GM18526 (cell line): Measurements from ENCODE around the gene CALML6.

Experiments
- POLR2A ChIP-seq: IDR thresholded peaks from 3 replicates; pipeline ENCODE4 v1.6.1; 2011; ENCODE audit not compliant: insufficient read length; ENCODE audit errors: extremely low read depth

The CALML6 gene

DNA sequence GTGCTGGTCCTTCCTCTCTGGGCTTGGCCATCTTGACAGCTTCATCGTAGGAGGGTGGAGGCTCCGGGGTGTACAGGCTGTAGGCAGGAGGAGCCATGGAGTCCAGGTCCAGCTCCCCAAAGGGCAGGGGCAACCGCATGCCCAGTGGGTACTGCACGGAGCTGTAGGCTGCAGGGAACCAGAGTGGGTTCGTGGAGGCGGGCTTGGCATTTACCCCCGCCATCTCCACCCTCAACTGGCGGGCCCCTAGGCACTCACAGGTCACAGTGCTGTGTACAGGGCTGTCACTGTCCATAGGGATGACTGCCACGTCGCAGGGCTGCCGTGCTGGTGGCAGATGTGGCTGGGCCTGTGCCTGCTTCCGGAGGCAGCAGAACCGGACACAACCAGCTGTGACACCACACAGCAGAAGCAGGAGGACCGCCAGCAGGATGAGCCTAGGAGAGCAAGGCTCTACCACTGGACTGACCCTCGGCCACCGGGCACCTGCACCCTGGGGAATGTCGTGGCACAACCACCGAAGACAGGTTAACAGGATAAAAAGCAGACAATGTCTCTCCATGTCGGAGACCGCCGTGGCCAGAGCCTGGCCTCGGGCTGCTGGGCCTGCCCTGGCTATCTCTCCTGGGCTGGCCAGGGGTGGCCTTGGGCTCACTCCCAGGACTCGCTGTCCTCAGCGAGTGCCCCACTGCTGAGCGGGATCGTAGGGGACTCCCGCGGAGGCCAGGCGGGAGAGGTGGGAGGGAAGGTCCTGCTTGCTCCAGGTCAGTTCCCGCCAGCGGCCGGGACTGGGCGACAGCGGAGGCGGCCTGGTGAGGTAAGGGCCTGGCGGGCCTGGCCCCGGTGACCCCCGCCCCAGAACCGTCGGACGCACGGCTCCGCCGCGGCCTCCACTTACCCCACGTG is 3.2 kb downstream of the CALML6 start:
- TF ChIP-seq POLR2A, result no peak

GRCh38 chr1:1918901-1919303 is 3.8 kb downstream of the CALML6 start, which contains the start of gene TMEM52:
TMEM52 (minus strand) TSS chr1:1919279; CDS start chr1:1919265, 14 bp downstream.
- TF ChIP-seq POLR2A, result no peak

DNA sequence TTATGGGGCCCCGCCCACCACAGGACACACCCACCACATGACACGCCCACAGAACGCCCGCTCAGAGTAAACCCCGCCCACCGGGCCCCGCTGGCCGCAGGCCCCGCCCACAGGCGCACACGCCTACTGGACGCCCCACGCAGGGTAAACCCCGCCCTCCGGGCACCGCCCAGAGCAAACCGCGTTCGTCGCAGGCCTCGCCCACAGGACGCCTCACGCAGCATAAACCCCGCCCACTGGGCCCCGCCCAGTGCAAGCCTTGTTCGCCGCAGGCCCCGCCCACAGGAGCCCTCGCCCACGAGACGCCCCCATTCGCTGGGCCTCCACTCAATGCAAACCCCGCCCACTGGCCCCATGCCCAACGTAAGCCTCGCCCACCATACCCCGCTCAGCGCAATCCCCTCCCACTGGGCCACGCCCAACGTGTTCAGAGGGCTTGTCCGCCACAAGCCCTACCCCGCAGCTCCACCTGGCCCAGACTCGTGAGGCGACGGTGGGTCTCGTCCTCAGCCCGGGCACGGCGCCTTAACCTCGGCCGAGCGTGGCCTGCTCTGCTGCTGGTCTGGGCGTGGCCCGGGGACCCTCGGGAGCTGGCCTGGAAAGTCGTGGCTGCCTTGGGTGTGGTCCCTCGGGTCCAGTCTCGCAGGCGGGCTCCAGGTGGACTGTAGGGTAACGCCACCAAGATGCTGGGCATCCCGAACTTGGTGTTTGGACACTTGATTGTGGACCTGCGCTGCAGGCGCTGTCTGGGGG is 4.4 kb downstream of the CALML6 start:
- no peak for TF ChIP-seq POLR2A

DNA sequence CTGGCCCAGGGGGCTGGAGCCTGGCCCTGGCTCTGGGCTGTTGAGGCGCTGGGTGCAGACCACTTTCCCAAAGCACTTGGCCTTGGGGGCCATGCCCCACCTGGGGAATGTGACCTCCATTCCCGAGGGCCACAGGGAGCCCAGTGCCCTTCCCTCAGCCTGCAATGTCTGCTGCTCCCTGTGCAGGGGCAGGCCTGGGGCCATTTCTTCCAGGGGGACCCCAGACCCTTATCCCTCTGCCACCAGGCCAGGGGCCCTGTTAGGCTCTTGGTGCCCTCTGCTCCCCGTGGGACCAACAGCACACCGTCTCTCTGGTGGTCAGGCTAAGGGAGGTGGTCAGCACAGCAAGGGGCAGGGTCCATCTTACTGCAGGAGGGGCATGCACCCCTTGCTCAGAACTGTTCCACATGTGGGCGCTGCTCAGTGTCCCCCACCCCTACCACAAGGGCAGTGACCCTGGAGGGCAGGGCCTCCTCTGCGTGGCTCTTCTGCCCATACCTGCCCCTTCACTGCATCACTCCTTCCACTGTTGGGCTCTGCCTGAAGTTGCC is 5.1 kb downstream of the CALML6 start:
- no peak for TF ChIP-seq POLR2A

- no peak for TF ChIP-seq POLR2A
Observed at GRCh38 chr1:1920608-1921458, 5.8 kb downstream of the CALML6 start.

DNA sequence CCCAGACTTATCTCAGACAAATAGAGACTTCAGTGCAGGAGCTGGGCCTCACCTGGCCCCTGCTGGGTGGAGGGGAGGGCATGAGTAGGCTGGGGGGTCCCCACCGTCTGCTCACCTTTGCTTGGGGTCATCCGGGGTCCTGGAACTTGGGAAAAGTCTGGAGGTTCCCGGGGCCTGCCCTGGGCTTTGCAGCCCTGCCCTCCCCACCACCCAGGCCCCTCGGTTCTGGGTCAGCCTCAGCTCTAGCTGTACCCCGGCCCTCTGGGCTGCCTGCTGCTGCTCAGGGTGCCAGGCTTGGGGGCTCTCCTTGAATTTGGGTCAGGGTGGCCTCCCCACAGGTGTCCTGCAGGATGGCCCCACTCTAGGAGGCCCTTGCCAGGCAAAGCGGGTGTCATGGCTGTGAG is 6.4 kb downstream of the CALML6 start:
- no peak for TF ChIP-seq POLR2A

- no peak for TF ChIP-seq POLR2A
Observed at GRCh38 chr1:1921901-1922701, 7.0 kb downstream of the CALML6 start.

DNA sequence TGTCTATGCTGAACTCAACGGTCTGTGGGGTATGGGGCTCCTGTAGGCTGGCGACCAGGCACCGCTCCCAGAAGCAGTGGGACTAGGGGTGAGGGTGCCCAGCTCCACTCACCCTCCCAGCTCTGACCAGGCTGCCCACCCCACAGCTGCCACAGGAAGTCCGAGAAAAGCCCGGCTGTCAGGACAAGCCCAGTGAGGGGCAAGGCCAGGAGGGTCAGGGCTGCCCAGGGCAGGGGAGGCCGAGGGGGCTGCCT is 7.6 kb downstream of the CALML6 start:
- no peak for TF ChIP-seq POLR2A

- TF ChIP-seq POLR2A, result no peak
Observed at GRCh38 chr1:1922956-1923833, 8.1 kb downstream of the CALML6 start.

GRCh38 chr1:1924386-1924785 is 9.3 kb downstream of the CALML6 start:
- TF ChIP-seq POLR2A, result no peak

DNA sequence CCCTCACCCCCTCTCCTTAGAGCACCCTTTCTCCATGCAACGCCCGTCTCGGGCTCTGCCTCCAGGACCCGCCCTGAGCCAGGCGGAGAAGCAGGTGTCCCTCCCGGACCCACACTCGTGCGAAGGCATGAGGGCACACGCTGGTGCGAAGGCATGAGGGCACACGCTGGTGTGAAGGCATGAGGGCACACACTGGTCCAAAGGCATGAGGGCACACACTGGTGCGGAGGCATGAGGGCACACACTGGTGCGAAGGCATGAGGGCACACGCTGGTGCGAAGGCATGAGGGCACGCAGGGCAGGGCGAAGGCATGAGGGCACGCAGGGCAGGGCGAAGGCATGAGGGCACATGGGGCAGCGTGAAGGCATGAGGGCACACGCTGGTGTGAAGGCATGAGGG is 9.8 kb downstream of the CALML6 start:
- TF ChIP-seq POLR2A, result no peak

DNA sequence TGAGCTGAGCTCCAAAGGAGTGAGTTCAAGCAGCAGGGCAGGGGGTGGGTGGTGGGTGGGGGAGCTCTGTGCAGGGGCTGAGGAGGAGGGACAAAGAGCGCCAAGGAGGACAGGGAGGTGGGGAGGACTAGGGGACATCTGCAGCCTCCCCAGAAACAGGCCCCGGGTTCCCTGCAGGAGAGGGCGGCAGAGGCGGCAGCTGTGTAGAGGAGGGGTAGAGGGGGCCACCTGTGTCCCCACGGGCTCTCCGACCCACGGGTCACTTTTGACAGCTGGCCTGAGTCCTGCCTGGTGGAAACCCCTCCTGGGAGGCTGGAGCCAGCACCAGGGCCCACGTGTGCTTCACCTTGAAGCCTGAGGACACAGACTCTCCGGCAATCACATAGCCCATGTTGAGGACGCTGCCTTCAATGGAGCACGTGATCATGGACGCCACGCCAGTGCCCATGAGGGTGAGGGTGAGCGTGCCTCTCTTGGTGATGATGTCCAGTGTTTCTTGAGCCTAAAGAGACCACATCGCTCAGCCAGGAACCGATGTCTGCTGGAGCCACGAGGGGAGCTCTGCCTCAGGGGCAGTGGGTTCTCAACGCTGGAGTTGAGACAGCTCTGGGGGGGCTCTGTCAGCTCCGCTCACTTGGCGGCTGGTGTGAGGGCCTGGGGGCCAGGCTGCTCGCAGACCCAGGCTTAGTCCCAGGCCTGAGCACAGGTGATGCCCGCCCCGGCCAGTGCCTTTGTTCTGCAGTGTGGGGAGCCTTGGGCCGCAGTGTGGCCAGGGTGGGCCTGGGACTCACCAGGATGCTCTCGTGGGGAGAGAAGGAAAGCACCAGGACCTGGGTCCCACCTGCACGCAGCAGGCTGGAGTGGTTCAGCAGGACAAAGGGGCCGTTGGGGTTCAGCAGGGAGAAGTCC is 10.6 kb downstream of the CALML6 start:
- TF ChIP-seq POLR2A, result no peak
